GM12891 (cell line): ENCODE results near the gene RAX2.

Experiments used
- POLR2A ChIP-seq: IDR thresholded peaks from 2 replicates; pipeline ENCODE4 v1.6.1; 2011; ENCODE audit warnings: low read depth, low read length, control low read depth
- POLR2AphosphoS5 ChIP-seq: IDR thresholded peaks from 2 replicates; pipeline ENCODE4 v1.6.1; 2011; ENCODE audit warnings: low read depth, low read length, control low read depth
- TAF1 ChIP-seq: IDR thresholded peaks from 2 replicates; pipeline ENCODE4 v1.6.1; 2011; ENCODE audit warnings: low read depth, low read length, control low read depth

DNA sequence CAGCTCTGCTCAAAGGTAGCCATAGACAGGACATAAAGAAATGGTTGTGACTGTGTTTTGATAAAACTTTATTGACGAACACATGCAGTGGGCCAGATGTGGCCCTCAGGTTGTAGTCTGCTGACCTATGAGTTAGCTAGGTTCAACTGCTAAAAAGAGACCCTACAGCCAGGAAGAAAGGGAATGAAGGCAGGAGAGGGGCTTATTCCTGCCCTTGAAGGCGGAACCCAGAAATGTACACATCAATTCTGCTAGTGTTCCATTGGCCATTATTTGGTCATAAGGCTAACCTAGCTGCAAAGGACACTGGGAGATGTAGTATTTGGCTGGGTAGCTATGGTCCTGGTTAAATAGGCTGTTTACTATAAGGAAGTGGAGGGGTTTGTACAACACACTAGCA, 28.5 kb downstream of the RAX2 start:
- TF ChIP-seq POLR2A, result no peak
- no peak for TF ChIP-seq TAF1
- TF ChIP-seq POLR2AphosphoS5, result no peak
